SK-N-MC (cell line): ENCODE data around the gene TTC21B.

Experiments used
- EZH2 ChIP-seq: fragments of 200-600 bp; sonication (generic); IDR thresholded peaks from one replicate; pipeline ENCODE4 v1.6.1; 2017; ENCODE audit warnings: antibody characterized with exemption
- FOXP2 ChIP-seq: optimal IDR thresholded peaks from 2 replicates; pipeline ENCODE3; 2011; ENCODE audit warnings: mild to moderate bottlenecking, moderate library complexity; ENCODE audit not compliant: insufficient read depth; ENCODE audit errors: extremely low read length, control extremely low read depth
- POLR2AphosphoS5 ChIP-seq: IDR thresholded peaks from 2 replicates; pipeline ENCODE4 v1.6.1; 2012; ENCODE audit warnings: mild to moderate bottlenecking, low read depth, low read length, borderline replicate concordance

DNA sequence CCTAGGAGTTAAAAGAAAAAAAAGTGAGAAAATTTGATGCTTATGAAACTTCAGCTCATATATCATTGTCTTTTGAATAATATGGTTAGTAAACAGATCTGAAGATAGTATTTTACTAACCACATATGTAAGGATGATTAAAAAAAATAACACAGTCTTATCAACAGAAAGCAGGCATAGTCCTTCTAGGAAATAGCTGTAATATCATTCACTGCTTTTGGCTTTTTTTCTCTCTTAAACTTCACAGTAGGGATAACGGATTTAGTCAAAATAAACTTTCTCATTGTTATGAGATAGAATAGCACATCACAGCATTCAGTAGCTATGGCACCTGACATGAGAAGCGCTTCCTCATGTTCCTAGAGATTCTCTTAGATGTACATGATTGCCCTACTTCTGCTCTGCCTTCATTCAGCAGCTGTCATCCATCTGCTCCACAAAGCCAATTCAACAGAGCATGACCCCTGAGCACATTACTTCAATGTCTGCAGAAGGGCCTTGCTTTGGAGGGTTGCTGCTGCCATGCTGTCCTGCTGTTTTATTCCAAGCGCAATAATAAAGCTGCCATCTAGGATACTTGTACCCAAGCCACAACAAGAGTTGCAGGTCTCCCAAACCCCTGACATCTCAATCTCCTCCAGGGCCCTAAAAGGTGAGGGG, 67.0 kb downstream of the TTC21B start:
- TF ChIP-seq EZH2 (no peak), POLR2AphosphoS5 (no peak), FOXP2 (no peak)
